Uterus (tissue), 4 donors: ENCODE measurements around the gene CD47. TPM values are rescaled to one million over a fixed set of nuclear protein-coding genes. Genes with fewer than 3 reads are reported as not detected.

Experiments
- DNase-seq, 2 donors: peaks; one replicate each; pipeline ENCODE4 v3.0.0-alpha.2; 2019 to 2020
- H3K27ac ChIP-seq, 2 donors: fragments of 200-600 bp; sonication (generic); 1 replicate in 1 of 2; 2 replicates in 1 of 2; pipeline ENCODE4 v1.5.1; 2016 to 2018
- H3K27me3 ChIP-seq, 2 donors: fragments of 200-600 bp; sonication (generic); one replicate each; pipeline ENCODE4 v1.5.1; 2018 to 2019; ENCODE audit warnings: control low read depth in 1 of 2
- H3K36me3 ChIP-seq, 2 donors: fragments of 200-600 bp; sonication (generic); one replicate each; pipeline ENCODE4 v1.5.1; 2019; ENCODE audit warnings: control low read depth in 1 of 2
- H3K4me1 ChIP-seq, 2 donors: fragments of 200-600 bp; sonication (generic); one replicate each; pipeline ENCODE4 v1.5.1; 2018 to 2019; ENCODE audit warnings: control low read depth in 1 of 2
- H3K4me3 ChIP-seq, 2 donors: fragments of 200-600 bp; sonication (generic); 1 replicate in 1 of 2; 2 replicates in 1 of 2; pipeline ENCODE4 v1.5.1; 2018 to 2019; ENCODE audit warnings: mild to moderate bottlenecking in 1 of 2
- H3K9me3 ChIP-seq, 2 donors: fragments of 200-600 bp; sonication (generic); one replicate each; pipeline ENCODE4 v1.5.1; 2019; ENCODE audit warnings: control low read depth in 1 of 2
- POLR2A ChIP-seq, 2 donors: fragments of 450-650 bp; IDR thresholded peaks; one replicate each; pipeline ENCODE4 v1.6.1; 2016; ENCODE audit warnings: antibody characterized with exemption in 2 of 2, mild to moderate bottlenecking in 1 of 2, moderate library complexity in 1 of 2
- intact Hi-C: fragments of 100-400 bp; cut with DNase I; formaldehyde crosslinking; loops from one replicate; pipeline ENCODE4 v1.15.1; 2023; ENCODE audit warnings: low total_unique reads
- total RNA-seq, 4 donors: library from RNA; depleted of rRNA in 3 of 4; stranded (reverse); fragments of >200 nt in 3 of 4; gene quantifications; one replicate each; pipeline versions ENCODE4 v1.1.0 to v1.2.4, GENCODE V29; 2014 to 2023
- TF ChIP-seq, protein P1 (sequence below), 4 experiments: fragments of 200-600 bp in 2 of 4; fragments of 450-650 bp in 2 of 4; sonication (generic) in 2 of 4; IDR thresholded peaks; one replicate each; pipeline ENCODE4 v1.5.1; 2016 to 2019; ENCODE audit warnings: antibody characterized with exemption in 4 of 4, mild to moderate bottlenecking in 2 of 4, moderate library complexity in 1 of 4
- donor health status: DM: yes; HTN: yes; CAD: no.

CD47 gene
- total RNA-seq, 4 donors from 2014 or later, result 29.2 to 210 (median 67.1) TPM

DNA sequence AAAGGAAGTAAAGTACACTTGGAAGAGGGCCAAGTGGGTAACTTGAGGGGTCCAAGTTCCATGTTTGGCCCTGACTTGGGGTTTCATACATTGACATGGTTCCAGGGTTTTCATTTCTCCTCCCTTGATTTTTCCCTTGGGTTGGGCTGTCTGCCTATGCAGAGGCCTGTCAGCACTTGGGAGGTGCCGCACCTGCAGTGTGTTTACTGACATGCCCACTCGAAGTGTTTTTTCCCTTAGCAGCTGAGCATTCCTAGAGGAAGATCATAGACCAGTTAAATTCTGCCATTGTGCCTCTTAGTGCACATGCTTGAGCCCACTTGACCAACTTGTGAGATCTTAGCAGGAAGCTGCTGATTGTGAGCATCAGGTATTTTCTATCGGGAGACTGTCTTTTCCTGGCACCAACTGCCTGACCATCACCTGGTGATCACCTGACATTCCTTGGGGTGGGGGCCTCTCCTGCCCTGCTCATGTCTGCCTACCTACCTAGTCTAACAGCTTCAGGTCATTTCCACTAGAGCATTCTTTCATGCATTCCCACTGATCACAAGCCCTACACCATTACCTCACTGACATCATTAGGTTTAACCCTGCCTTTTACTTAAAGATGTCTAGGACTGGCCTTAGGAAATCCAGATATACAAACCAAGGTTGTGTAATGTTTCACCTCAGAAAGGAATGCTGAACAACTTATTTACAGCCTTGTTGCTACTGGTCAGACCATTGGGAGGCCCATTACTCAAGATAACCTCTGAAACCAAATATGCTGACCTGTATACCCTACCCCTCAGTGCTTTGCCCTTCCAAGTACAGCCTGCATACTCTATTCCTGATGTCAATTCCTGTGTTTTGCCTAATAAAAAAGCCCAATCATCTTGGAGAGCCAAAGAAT is 68.3 kb downstream of the CD47 start:
- DNase-seq, result no peak
- no peaks in the 10 kb centered on the region for H3K4me1 ChIP-seq
- H3K27me3 ChIP-seq, result no peaks in the 10 kb centered on the region
- no peaks in the 10 kb centered on the region for H3K36me3 ChIP-seq
- no peak overlapping the region for H3K27ac ChIP-seq
- no peak overlapping the region for H3K4me3 ChIP-seq
- H3K9me3 ChIP-seq, result no peaks in the 10 kb centered on the region
- TF ChIP-seq POLR2A (IDR thresholded peaks at IDR 0.05), result no peak
- TF ChIP-seq, protein P1, sequence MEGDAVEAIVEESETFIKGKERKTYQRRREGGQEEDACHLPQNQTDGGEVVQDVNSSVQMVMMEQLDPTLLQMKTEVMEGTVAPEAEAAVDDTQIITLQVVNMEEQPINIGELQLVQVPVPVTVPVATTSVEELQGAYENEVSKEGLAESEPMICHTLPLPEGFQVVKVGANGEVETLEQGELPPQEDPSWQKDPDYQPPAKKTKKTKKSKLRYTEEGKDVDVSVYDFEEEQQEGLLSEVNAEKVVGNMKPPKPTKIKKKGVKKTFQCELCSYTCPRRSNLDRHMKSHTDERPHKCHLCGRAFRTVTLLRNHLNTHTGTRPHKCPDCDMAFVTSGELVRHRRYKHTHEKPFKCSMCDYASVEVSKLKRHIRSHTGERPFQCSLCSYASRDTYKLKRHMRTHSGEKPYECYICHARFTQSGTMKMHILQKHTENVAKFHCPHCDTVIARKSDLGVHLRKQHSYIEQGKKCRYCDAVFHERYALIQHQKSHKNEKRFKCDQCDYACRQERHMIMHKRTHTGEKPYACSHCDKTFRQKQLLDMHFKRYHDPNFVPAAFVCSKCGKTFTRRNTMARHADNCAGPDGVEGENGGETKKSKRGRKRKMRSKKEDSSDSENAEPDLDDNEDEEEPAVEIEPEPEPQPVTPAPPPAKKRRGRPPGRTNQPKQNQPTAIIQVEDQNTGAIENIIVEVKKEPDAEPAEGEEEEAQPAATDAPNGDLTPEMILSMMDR (IDR thresholded peaks at IDR 0.05), result no peak
- intact Hi-C loops, result no loop called here

DNA sequence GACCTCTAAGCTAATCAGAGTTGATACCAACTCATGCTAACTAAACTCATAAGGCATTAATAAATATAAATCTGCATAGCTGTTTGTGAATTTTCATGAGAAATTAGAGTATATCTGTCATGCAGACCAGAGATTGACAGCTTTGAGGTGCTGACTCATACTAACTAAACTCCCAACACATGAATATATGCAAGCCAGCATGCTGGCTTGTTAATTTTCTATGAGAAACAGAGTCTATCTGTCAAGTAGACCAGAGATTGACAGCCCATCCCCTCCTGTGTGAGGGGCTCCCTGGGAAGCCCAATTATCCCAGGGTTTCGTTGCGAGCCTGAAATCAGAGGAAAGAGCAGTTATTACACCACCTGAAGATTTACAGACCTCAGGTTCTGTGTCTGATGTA is 69.3 kb downstream of the CD47 start:
- intact Hi-C loops, result no loop called here
- Histone ChIP-seq H3K4me3 (no peak overlapping the region), H3K36me3 (no peaks in the 10 kb centered on the region), H3K4me1 (no peaks in the 10 kb centered on the region), H3K27ac (no peak overlapping the region), H3K9me3 (no peaks in the 10 kb centered on the region), H3K27me3 (no peaks in the 10 kb centered on the region)
- TF ChIP-seq, protein P1 (IDR thresholded peaks at IDR 0.05), result no peak
- no peak for TF ChIP-seq POLR2A (IDR thresholded peaks at IDR 0.05)
- no peak for DNase-seq

DNA sequence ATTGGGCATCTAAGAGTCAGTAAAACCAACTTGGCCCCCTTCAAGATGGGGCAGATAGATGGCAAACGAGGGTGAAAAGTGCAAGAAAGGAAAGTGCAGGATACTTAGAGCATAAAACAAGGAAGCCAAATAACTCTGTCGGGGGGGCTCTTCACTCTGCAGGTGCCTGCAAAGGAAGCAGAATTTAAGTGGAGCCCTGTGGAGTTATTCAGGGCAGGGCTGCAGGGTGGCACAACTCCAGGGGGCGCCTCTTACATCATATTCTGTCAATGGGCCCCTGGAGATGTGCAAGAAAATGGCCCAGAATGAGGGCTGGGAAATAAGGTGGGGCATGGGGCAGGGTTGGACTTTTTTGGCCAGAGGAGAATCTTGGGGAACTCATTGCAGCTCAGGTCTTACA is 69.7 kb downstream of the CD47 start:
- Histone ChIP-seq H3K36me3 (no peaks in the 10 kb centered on the region), H3K4me3 (no peak overlapping the region), H3K4me1 (no peaks in the 10 kb centered on the region), H3K27me3 (no peaks in the 10 kb centered on the region), H3K27ac (no peak overlapping the region), H3K9me3 (no peaks in the 10 kb centered on the region)
- intact Hi-C loops, result no loop called here
- TF ChIP-seq, protein P1 (IDR thresholded peaks at IDR 0.05), result no peak
- TF ChIP-seq POLR2A (IDR thresholded peaks at IDR 0.05), result no peak
- no peak for DNase-seq

DNA sequence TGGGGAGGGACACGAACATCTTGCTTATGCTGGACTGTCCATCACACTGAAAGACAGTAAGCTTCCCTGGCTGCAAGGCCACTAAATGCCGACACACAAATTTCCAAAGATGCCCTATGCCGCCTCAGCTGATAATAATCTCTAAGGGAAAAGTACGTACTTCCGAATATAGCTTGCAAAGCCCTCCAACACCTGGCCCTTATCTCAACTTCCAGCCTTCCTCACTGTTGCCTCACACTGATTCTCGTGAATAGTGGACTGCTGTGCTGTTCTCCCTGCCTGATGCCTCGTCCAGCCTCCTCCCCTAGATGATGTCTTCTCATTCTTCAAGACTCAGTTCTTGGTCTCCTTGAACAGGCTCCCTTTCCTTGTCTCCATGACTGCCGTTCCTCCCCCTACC is 72.3 kb downstream of the CD47 start:
- no peak overlapping the region for H3K27ac ChIP-seq
- intact Hi-C loops, result no loop called here
- no peak for DNase-seq
- H3K36me3 ChIP-seq, result no peaks in the 10 kb centered on the region
- no peak overlapping the region for H3K4me3 ChIP-seq
- TF ChIP-seq, protein P1 (IDR thresholded peaks at IDR 0.05), result no peak
- TF ChIP-seq POLR2A (IDR thresholded peaks at IDR 0.05), result no peak
- H3K4me1 ChIP-seq, result no peaks in the 10 kb centered on the region
- no peaks in the 10 kb centered on the region for H3K9me3 ChIP-seq
- H3K27me3 ChIP-seq, result no peaks in the 10 kb centered on the region

DNA sequence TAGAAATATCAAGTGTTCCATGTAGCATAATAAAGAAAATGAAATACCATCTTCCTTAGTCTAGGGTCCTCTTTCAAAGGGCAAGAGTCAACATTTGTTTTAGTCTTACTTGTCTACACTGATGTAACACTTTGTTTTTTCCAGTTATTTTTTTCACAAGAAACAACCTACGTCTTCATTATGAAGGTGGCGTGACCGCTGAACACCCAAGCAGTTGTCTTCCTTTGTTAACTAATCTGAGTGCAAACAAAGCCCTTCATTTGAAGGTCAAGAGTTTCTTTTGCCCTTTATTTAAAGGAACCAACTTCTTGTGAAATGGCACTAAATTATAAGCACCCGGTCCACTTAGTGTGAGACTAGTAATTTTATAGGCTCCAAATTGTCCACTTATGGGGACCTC is 73.2 kb downstream of the CD47 start:
- Histone ChIP-seq H3K4me1 (no peaks in the 10 kb centered on the region), H3K27ac (no peak overlapping the region), H3K36me3 (no peaks in the 10 kb centered on the region), H3K9me3 (no peaks in the 10 kb centered on the region), H3K27me3 (no peaks in the 10 kb centered on the region), H3K4me3 (no peak overlapping the region)
- no peak for DNase-seq
- TF ChIP-seq, protein P1 (IDR thresholded peaks at IDR 0.05), result no peak
- no peak for TF ChIP-seq POLR2A (IDR thresholded peaks at IDR 0.05)
- intact Hi-C loops, result no loop called here
